Measurements from ENCODE around the gene ADGRF3. TPM values are rescaled to one million over a fixed set of nuclear protein-coding genes. Genes with fewer than 3 reads are reported as not detected.
"Not testable (repeated sequence)": the region's sequence is repeated elsewhere in the genome, so short reads cannot be mapped to it uniquely, and the experiment has no call there.

The ADGRF3 gene
- total RNA-seq = 1 to 10 TPM; 2.7 to 3.0 TPM

- H3K27ac Mint-ChIP-seq = peak within 1 kb of the TSS; percentile 94
- intact Hi-C loops (cut with micrococcal nuclease) = loop anchor here (1.0 to 10.0 kb wide), 5 partner anchors 48 to 708 kb away; partner anchors contain the start of genes AGBL5, ASXL2, MAPRE3 and RAB10
- H3K4me3 Mint-ChIP-seq = peak within 1 kb of the TSS; percentile 90
- H3K4me1 Mint-ChIP-seq (ENCODE audit: low read depth) = peaks cover 31% of the 10 kb centered on the region
- peaks cover 21% of the 10 kb centered on the region for H3K36me3 Mint-ChIP-seq (ENCODE audit: low read depth)
- no peaks in the 10 kb centered on the region for H3K27me3 Mint-ChIP-seq (ENCODE audit: low read depth)
- no peaks in the 10 kb centered on the region for H3K9me3 Mint-ChIP-seq
- DNase-seq = peak; percentile 83
- CTCF ChIA-PET = interaction anchor here (1.9 kb wide), 1 partner anchor 13 kb away, joined by 4 read pairs; no protein-coding TSS in a partner anchor
Observed at GRCh38 chr2:26346454-26347053, at the start of gene ADGRF3. Gene ADGRF3, minus strand, starts transcription at chr2:26346789. Its CDS starts 555 bp downstream, at chr2:26346234.

GRCh38 chr2:26395394-26395793 is 48.8 kb upstream of the ADGRF3 start:
- no peaks in the 10 kb centered on the region for H3K9me3 Mint-ChIP-seq
- CTCF ChIA-PET = no interaction called here
- H3K4me1 Mint-ChIP-seq (ENCODE audit: low read depth) = peaks cover 19% of the 10 kb centered on the region
- H3K36me3 Mint-ChIP-seq (ENCODE audit: low read depth) = peaks cover 9% of the 10 kb centered on the region
- no peak overlapping the region for H3K27ac Mint-ChIP-seq
- DNase-seq = no peak
- no peak overlapping the region for H3K4me3 Mint-ChIP-seq
- no peaks in the 10 kb centered on the region for H3K27me3 Mint-ChIP-seq (ENCODE audit: low read depth)
- intact Hi-C loops (cut with micrococcal nuclease) = no loop called here

GRCh38 chr2:26394694-26395093 is 48.1 kb upstream of the ADGRF3 start:
- DNase-seq = no peak
- Mint-ChIP-seq H3K36me3 (ENCODE audit: low read depth) (peaks cover 14% of the 10 kb centered on the region), H3K4me3 (no peak overlapping the region), H3K4me1 (ENCODE audit: low read depth) (peaks cover 19% of the 10 kb centered on the region), H3K9me3 (no peaks in the 10 kb centered on the region), H3K27ac (no peak overlapping the region), H3K27me3 (ENCODE audit: low read depth) (no peaks in the 10 kb centered on the region)
- intact Hi-C loops (cut with micrococcal nuclease) = loop anchor here (5.0 kb wide), 1 partner anchor 37 kb away; no protein-coding TSS in a partner anchor
- CTCF ChIA-PET = no interaction called here

- CTCF ChIA-PET = no interaction called here
- Mint-ChIP-seq H3K4me3 (no peak overlapping the region), H3K4me1 (ENCODE audit: low read depth) (no peaks in the 10 kb centered on the region), H3K27ac (no peak overlapping the region), H3K9me3 (no peaks in the 10 kb centered on the region), H3K27me3 (ENCODE audit: low read depth) (no peaks in the 10 kb centered on the region), H3K36me3 (ENCODE audit: low read depth) (peaks cover 23% of the 10 kb centered on the region)
- intact Hi-C loops (cut with micrococcal nuclease) = no loop called here
- DNase-seq = no peak
Observed at GRCh38 chr2:26387189-26387588, 40.6 kb upstream of the ADGRF3 start.

- H3K4me1 Mint-ChIP-seq (ENCODE audit: low read depth) = no peaks in the 10 kb centered on the region
- CTCF ChIA-PET = no interaction called here
Observed at GRCh38 chr2:26384597-26384996, 38.0 kb upstream of the ADGRF3 start.

GRCh38 chr2:26384183-26384582 is 37.6 kb upstream of the ADGRF3 start:
- DNase-seq = no peak
- CTCF ChIA-PET = interaction anchor here (1.1 kb wide), 1 partner anchor 137 kb away, joined by 3 read pairs; no protein-coding TSS in a partner anchor
- H3K4me1 Mint-ChIP-seq (ENCODE audit: low read depth) = no peaks in the 10 kb centered on the region
- H3K9me3 Mint-ChIP-seq = no peaks in the 10 kb centered on the region
- intact Hi-C loops (cut with micrococcal nuclease) = no loop called here
- no peaks in the 10 kb centered on the region for H3K27me3 Mint-ChIP-seq (ENCODE audit: low read depth)
- H3K36me3 Mint-ChIP-seq (ENCODE audit: low read depth) = peaks cover 20% of the 10 kb centered on the region
- H3K27ac Mint-ChIP-seq = no peak overlapping the region
- H3K4me3 Mint-ChIP-seq = no peak overlapping the region

More at GRCh38 chr2:26384597-26384996, 38.0 kb upstream of the ADGRF3 start:
- Mint-ChIP-seq H3K27me3 (ENCODE audit: low read depth) (no peaks in the 10 kb centered on the region), H3K36me3 (ENCODE audit: low read depth) (peaks cover 22% of the 10 kb centered on the region), H3K4me3 (no peak overlapping the region), H3K9me3 (no peaks in the 10 kb centered on the region), H3K27ac (no peak overlapping the region)
- intact Hi-C loops (cut with micrococcal nuclease) = no loop called here
- no peak for DNase-seq

- CTCF ChIA-PET = interaction anchor here (1.9 kb wide), 1 partner anchor 10 kb away, joined by 5 read pairs; no protein-coding TSS in a partner anchor
- Mint-ChIP-seq H3K27me3 (ENCODE audit: low read depth) (no peaks in the 10 kb centered on the region), H3K36me3 (ENCODE audit: low read depth) (peaks cover 31% of the 10 kb centered on the region), H3K4me3 (no peak overlapping the region), H3K9me3 (no peaks in the 10 kb centered on the region), H3K27ac (no peak overlapping the region), H3K4me1 (ENCODE audit: low read depth) (no peaks in the 10 kb centered on the region)
- intact Hi-C loops (cut with micrococcal nuclease) = no loop called here
- no peak for DNase-seq
Observed at GRCh38 chr2:26382564-26382963, 36.0 kb upstream of the ADGRF3 start.

GRCh38 chr2:26380281-26380680 is 33.7 kb upstream of the ADGRF3 start:
- Mint-ChIP-seq H3K27ac (no peak overlapping the region), H3K4me3 (no peak overlapping the region), H3K9me3 (no peaks in the 10 kb centered on the region), H3K4me1 (ENCODE audit: low read depth) (peaks cover 5% of the 10 kb centered on the region), H3K36me3 (ENCODE audit: low read depth) (peaks cover 34% of the 10 kb centered on the region), H3K27me3 (ENCODE audit: low read depth) (no peaks in the 10 kb centered on the region)
- CTCF ChIA-PET = no interaction called here
- intact Hi-C loops (cut with micrococcal nuclease) = no loop called here
- no peak for DNase-seq

- CTCF ChIA-PET = no interaction called here
- Mint-ChIP-seq H3K9me3 (no peaks in the 10 kb centered on the region), H3K4me1 (ENCODE audit: low read depth) (peaks cover 5% of the 10 kb centered on the region), H3K36me3 (ENCODE audit: low read depth) (peaks cover 39% of the 10 kb centered on the region), H3K27ac (no peak overlapping the region), H3K27me3 (ENCODE audit: low read depth) (no peaks in the 10 kb centered on the region), H3K4me3 (no peak overlapping the region)
- intact Hi-C loops (cut with micrococcal nuclease) = no loop called here
- no peak for DNase-seq
Observed at GRCh38 chr2:26376799-26377198, 30.2 kb upstream of the ADGRF3 start.

GRCh38 chr2:26370909-26371308 is 24.3 kb upstream of the ADGRF3 start:
- H3K4me1 Mint-ChIP-seq (ENCODE audit: low read depth); intact Hi-C loops (cut with micrococcal nuclease); H3K4me3 Mint-ChIP-seq; DNase-seq; H3K9me3 Mint-ChIP-seq; H3K27me3 Mint-ChIP-seq (ENCODE audit: low read depth); CTCF ChIA-PET; H3K27ac Mint-ChIP-seq: not testable (repeated sequence)
- H3K36me3 Mint-ChIP-seq (ENCODE audit: low read depth) = peaks cover 33% of the 10 kb centered on the region

GRCh38 chr2:26369664-26370063 is 23.1 kb upstream of the ADGRF3 start:
- not testable (repeated sequence) for H3K4me1 Mint-ChIP-seq (ENCODE audit: low read depth)

GRCh38 chr2:26366957-26367356 is 20.4 kb upstream of the ADGRF3 start:
- Mint-ChIP-seq H3K27me3 (ENCODE audit: low read depth) (no peaks in the 10 kb centered on the region), H3K4me1 (ENCODE audit: low read depth) (peaks cover 13% of the 10 kb centered on the region), H3K4me3 (no peak overlapping the region), H3K9me3 (no peaks in the 10 kb centered on the region), H3K36me3 (ENCODE audit: low read depth) (peaks cover 21% of the 10 kb centered on the region), H3K27ac (no peak overlapping the region)
- CTCF ChIA-PET = no interaction called here
- intact Hi-C loops (cut with micrococcal nuclease) = no loop called here
- no peak for DNase-seq

More at GRCh38 chr2:26369664-26370063, 23.1 kb upstream of the ADGRF3 start:
- H3K9me3 Mint-ChIP-seq; intact Hi-C loops (cut with micrococcal nuclease); CTCF ChIA-PET; DNase-seq; H3K27me3 Mint-ChIP-seq (ENCODE audit: low read depth); H3K4me3 Mint-ChIP-seq; H3K27ac Mint-ChIP-seq: not testable (repeated sequence)
- peaks cover 33% of the 10 kb centered on the region for H3K36me3 Mint-ChIP-seq (ENCODE audit: low read depth)

- Mint-ChIP-seq H3K9me3 (no peaks in the 10 kb centered on the region), H3K27ac (no peak overlapping the region), H3K4me1 (ENCODE audit: low read depth) (peaks cover 18% of the 10 kb centered on the region), H3K36me3 (ENCODE audit: low read depth) (peaks cover 17% of the 10 kb centered on the region), H3K4me3 (no peak overlapping the region), H3K27me3 (ENCODE audit: low read depth) (no peaks in the 10 kb centered on the region)
- CTCF ChIA-PET = no interaction called here
- intact Hi-C loops (cut with micrococcal nuclease) = no loop called here
- DNase-seq = no peak
Observed at GRCh38 chr2:26364669-26365068, 18.1 kb upstream of the ADGRF3 start.

Measured in activated naive CD4-positive, alpha-beta T cell treated with anti-CD3 and anti-CD28 coated beads for 36 hours (primary cell).